BE2C (cell line): ENCODE measurements around the gene PCDH10. TPM values are rescaled to one million over a fixed set of nuclear protein-coding genes. Genes with fewer than 3 reads are reported as not detected.

ENCODE experiments used
- DNase-seq: peaks from one replicate; pipeline ENCODE4 v3.0.0-alpha.2; 2020
- H3K27me3 ChIP-seq: fragments of 250-450 bp; sonication (Bioruptor Pico); 2 replicates; pipeline ENCODE4 v1.5.1; 2020; ENCODE audit warnings: mild to moderate bottlenecking
- H3K36me3 ChIP-seq: fragments of 250-450 bp; sonication (Bioruptor Pico); 2 replicates; pipeline ENCODE4 v1.5.1; 2020; ENCODE audit warnings: mild to moderate bottlenecking
- H3K4me1 ChIP-seq: fragments of 250-450 bp; sonication (Bioruptor Pico); 2 replicates; pipeline ENCODE4 v1.5.1; 2020
- H3K4me3 ChIP-seq: 2 replicates; pipeline ENCODE4 v1.5.1; 2011; ENCODE audit warnings: low read depth, low read length
- H3K9me3 ChIP-seq: fragments of 250-450 bp; sonication (Bioruptor Pico); 2 replicates; pipeline ENCODE4 v1.5.1; 2020
- CTCF ChIP-seq: IDR thresholded peaks from 2 replicates; pipeline ENCODE4 v1.5.1; 2012; ENCODE audit warnings: mild to moderate bottlenecking, low read depth, low read length
- polyA plus RNA-seq: library from polyadenylated mRNA; unstranded; fragments of >200 nt; gene quantifications from one replicate; pipeline ENCODE4 v1.2.1, GENCODE V29; 2012; ENCODE audit warnings: low read depth, missing spikeins; ENCODE audit not compliant: insufficient read length, insufficient read depth

Gene PCDH10
- polyA plus RNA-seq = 12.3 TPM

- no peaks in the 10 kb centered on the region for H3K36me3 ChIP-seq
- H3K4me3 ChIP-seq = peak within 1 kb of the TSS; percentile 94
- H3K4me1 ChIP-seq = peaks cover 2% of the 10 kb centered on the region
- H3K27me3 ChIP-seq = no peaks in the 10 kb centered on the region
- TF ChIP-seq CTCF = no peak
- no peaks in the 10 kb centered on the region for H3K9me3 ChIP-seq
- DNase-seq = peak; percentile 97
Observed at GRCh38 chr4:133148690-133149363, at the start of gene PCDH10. Gene PCDH10 (plus strand): TSS chr4:133149294. CDS start chr4:133150141, 847 bp downstream.

GRCh38 chr4:133102043-133102442, 47.1 kb upstream of the PCDH10 start:
- H3K36me3 ChIP-seq = no peaks in the 10 kb centered on the region
- DNase-seq = no peak
- no peaks in the 10 kb centered on the region for H3K27me3 ChIP-seq
- no peak overlapping the region for H3K4me3 ChIP-seq
- TF ChIP-seq CTCF = no peak
- H3K4me1 ChIP-seq = no peaks in the 10 kb centered on the region
- no peaks in the 10 kb centered on the region for H3K9me3 ChIP-seq

- DNase-seq = no peak
- H3K36me3 ChIP-seq = no peaks in the 10 kb centered on the region
- TF ChIP-seq CTCF = no peak
Observed at GRCh38 chr4:133102612-133103409, 46.3 kb upstream of the PCDH10 start.

GRCh38 chr4:133112641-133113040, 36.5 kb upstream of the PCDH10 start:
- no peak for TF ChIP-seq CTCF
- no peaks in the 10 kb centered on the region for H3K36me3 ChIP-seq
- no peaks in the 10 kb centered on the region for H3K4me1 ChIP-seq
- H3K27me3 ChIP-seq = no peaks in the 10 kb centered on the region
- no peaks in the 10 kb centered on the region for H3K9me3 ChIP-seq
- H3K4me3 ChIP-seq = no peak overlapping the region
- DNase-seq = no peak

More at GRCh38 chr4:133102612-133103409, 46.3 kb upstream of the PCDH10 start:
- Histone ChIP-seq H3K27me3 (no peaks in the 10 kb centered on the region), H3K9me3 (no peaks in the 10 kb centered on the region), H3K4me3 (no peak overlapping the region), H3K4me1 (no peaks in the 10 kb centered on the region)

- Histone ChIP-seq H3K36me3 (no peaks in the 10 kb centered on the region), H3K9me3 (no peaks in the 10 kb centered on the region)
Observed at GRCh38 chr4:133124746-133125145, 24.3 kb upstream of the PCDH10 start.

More at GRCh38 chr4:133124746-133125145, 24.3 kb upstream of the PCDH10 start:
- DNase-seq = no peak
- Histone ChIP-seq H3K27me3 (no peaks in the 10 kb centered on the region), H3K4me1 (peaks cover 5% of the 10 kb centered on the region; the same call in 1 of the 2 replicates), H3K4me3 (no peak overlapping the region)
- TF ChIP-seq CTCF = no peak
